Pons (tissue), 1 donor: ENCODE data around the gene ISM2.
"Not testable (repeated sequence)": the region's sequence is repeated elsewhere in the genome, so short reads cannot be mapped to it uniquely, and the experiment has no call there.

ENCODE experiments used
- DNase-seq: peaks from one replicate; pipeline ENCODE4 v3.0.0-alpha.2; 2016; ENCODE audit warnings: low spot score

Gene ISM2

DNA sequence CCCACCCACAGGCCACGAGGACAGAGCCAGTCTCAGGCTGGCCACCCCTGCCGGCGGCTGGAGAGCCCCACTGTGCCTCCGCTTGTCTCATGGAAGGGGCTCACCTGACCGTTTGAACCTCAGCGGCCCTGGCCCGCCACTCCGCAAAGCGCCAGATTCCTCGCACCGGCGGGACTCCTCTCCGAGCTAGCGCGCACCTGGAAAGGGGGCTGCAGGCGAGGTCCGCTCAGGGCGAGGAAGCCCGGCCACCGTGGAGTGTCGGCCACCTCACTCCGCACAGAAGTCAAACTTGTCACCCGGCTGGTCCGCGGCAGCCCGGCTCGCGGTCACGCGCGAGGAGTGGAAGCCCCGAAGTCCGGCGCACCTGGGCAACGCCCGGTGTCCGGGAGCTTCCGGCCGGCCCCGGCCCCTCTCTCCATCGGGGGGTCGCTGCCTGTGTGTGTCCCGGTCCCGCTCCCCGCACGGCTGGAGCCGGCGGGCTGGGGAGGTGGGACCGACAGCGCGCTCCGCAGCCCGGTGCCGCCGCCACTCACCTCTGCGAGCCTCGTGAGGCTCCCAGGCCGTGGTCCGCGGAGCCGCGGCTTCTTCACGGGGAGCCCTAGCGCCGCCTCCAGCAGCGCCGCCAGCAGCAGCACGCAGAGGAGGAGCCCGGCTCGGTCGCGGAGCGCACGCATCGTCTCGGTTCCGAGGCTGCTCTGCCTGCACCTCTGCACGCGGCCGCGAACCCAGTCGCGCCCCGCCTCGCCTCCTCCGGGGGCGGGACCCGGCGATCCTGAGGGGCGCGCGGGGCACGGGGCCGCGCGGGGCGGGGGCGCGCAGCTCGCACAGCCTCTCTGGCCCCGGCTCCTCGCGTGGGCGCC lies at the start of gene ISM2:
TSS of gene ISM2 (minus strand) at position 697 of the 860 bp plus-strand sequence. CDS start at position 674, 23 bp downstream.
- DNase-seq, result no peak

DNA sequence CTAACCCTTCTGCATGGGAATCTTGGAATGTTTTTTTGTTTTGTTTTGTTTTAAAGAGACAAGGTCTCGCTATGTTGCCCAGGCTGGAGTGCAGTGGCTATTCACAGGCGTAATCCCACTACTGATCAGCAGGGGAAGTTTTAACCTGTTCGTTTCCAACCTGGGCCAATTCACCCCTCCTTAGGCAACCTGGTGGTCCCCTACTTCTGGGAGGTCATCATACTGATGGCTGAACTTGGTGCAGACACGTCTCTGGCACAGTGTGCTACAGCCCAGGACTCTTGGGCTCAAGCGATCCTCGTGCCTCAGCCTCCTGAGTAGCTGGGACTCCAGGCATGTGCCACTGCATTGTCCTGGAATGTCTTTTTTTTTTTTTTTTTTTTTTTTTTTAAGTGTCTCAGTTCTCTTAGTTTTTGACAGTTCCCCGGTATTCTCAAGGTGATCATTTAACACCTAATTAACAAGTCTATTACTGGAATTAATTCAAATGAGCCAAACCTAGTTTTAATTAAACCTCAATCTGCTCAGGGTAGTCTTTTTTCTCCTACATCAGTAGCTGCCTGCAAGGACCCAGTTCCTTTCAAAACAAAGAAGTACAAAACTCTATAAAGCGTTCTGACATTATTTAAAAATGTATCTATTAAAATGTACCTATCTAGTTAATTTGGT lies 49.0 kb upstream of the ISM2 start:
- DNase-seq, result no peak

DNA sequence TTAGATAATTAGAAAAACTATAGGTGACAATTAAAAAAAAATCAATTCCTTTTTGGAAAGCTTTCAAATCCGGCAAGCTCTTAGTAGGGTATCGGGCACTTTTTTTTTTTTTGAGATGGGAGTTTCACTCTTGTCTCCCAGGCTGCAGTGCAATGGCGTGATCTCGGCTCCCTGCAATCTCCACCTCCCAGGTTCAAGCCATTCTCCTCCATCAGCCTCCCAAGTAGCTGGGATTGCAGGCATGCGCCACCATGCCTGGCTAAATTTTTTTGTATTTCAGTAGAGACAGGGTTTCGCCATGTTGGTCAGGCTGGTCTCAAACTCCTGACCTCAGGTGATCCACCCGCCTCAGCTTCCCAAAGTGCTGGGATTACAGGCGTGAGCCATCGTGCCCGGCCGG lies 46.6 kb upstream of the ISM2 start:
- DNase-seq, result not testable (repeated sequence)

DNA sequence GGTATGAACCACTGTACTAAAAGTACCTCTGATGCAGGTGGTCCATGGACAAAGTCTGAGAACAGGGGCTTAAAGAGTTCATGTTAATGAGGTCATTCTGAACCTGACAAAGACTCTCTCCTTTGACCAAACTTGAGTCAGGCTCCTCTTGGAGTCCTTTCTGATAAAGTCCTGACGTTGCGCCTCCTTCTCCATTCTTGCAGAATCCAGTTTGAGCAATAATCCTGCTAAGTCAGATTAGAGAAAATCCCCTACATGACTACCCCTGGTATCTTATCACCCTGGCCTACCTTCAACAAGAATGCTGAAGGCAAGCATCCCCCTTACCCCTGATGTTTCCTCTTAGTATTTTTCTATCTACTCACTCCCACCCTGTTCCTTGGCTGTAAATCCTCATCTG lies 46.0 kb upstream of the ISM2 start:
- no peak for DNase-seq

DNA sequence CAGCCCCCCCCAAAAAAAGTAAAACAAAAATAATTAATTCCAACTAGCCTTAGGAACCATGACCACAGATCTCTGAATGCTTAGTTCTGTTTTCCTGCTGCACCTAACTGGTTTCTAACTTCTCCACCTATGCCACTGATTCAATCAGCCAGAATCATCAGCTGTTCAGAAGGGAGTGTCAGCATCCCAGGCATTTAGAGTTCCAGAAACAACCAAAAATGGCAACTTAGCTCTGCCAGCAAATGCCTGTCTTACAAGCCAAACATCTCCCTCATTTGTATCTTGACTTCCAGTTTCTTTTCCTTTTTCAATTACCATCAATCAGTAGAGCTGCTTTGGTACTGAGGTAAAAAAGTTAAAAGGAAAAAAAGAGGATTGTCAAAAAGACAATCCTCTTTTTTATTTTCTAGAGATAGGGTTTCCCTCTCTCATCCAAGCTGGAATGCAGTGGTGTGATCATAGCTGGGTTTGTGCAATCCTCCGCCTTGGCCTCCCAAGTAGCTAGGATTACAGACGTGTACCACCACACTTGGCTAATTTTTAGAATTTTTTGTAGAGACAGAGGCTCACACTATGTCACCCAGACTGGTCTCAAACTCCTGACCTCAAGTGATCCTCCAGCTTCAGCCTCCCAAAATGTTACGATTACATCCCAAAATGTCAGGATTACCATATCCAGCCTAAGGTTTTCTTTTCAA lies 45.2 kb upstream of the ISM2 start:
- no peak for DNase-seq

DNA sequence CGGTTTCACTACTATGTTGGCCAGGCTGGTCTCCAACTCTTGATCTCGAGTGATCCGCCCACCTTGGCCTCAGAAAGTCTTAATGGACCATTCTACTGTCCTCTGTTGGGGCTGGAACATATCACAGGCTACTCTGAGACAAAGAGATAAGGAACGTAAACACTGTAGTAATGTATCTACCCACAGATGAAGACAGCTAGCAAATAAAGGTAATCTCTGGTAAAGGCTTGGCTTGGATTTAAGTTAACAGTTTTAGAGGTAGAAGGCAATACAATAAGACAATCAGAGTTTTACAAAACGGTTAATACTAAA lies 44.6 kb upstream of the ISM2 start:
- no peak for DNase-seq

DNA sequence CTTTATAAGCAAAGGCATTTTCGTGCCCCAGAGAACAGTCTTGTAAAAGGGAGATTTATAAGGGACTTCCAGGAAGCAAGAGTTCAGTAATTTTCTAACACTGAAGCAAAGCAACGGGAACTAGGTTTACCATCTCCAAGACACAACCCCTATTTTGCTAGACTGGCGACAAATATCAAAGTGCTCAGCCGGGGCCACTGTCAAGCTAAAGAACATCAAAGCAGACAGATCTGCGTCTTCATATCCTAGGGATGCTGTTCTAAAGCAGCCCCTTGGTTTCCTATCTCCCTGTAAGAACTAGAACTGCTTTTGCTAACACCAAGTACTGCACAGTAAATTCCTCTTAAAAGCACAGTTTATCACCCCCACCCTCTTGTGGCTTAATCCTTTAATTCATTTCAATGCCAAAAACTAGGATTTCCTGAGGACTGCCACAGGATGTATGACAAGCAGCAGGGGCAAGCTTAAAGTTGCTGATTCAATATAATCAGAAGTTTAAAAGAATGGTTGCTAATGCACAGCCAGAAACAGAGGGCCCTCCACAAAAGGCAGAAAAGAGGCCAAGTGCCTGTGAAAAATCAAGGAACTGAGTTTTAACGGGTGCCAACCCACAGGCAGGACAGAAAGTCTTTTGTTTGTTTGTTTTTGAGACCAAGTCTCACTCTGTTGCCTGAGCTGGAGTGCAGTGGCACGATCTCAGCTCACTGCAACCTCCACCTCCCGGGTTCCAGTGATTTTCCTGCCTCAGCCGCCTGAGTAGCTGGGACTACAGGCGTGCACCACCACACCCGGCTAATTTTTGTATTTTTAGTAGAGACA lies 44.0 kb upstream of the ISM2 start:
- peak; percentile 70 for DNase-seq

- no peak for DNase-seq
Observed at GRCh38 chr14:77541905-77542304, 43.3 kb upstream of the ISM2 start.

DNA sequence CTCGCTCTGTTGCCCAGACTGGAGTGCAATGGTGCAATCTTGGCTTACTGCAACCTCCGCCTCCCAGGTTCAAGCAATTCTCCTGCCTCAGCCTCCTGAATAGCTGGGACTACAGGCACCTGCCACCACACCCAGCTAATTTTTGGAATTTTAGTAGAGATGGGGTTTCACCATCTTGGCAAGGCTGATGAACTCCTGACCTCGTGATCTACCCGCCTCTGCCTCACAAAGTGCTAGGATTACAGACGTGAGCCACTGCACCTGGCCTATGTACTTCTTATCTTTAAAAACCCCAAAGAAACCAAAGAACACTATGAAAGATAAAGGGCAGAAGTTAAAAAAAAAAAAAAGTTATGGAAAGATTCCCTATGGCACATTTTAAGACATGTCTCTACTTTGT lies 38.3 kb upstream of the ISM2 start:
- not testable (repeated sequence) for DNase-seq

DNA sequence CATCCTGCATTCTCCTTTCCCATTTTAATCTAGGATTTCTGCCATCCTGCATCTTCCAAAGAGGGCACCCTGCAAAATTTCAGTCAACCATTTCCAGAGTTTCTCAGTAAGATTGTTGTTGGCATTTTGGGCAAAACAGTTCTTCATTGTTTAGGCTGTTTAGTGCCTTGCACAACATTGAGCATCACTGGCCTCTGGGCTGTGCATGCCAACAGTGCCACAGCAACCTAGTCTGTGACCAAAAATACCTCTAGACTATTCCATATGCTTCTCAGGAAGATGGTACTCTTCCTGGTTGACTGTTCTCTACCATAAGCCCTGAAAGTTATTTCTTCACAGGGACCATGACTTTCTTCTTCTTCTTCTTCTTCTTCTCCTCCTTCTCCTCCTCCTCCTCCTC lies 32.5 kb upstream of the ISM2 start:
- DNase-seq, result no peak

DNA sequence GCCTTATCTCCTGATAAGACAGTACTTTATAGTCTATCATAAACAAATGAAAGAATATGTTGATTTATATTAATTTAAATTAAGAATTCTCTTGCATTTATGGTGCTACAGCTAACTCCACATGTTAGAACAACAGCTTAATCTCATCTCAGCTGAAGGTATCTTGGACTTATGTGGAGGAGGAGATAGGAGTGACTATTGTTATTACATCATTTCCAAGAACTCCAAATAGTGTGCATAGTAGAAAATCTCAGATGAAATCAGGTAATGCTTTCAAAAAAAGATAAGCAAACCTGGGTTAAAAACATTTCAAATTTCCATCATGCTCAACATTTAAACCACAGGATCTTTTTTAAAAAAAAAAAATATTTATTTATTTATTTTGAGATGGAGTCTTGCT lies 31.3 kb upstream of the ISM2 start:
- DNase-seq, result no peak

- no peak for DNase-seq
Observed at GRCh38 chr14:77529213-77529612, 30.6 kb upstream of the ISM2 start.

GRCh38 chr14:77528701-77529100 lies 30.1 kb upstream of the ISM2 start:
- not testable (repeated sequence) for DNase-seq

DNA sequence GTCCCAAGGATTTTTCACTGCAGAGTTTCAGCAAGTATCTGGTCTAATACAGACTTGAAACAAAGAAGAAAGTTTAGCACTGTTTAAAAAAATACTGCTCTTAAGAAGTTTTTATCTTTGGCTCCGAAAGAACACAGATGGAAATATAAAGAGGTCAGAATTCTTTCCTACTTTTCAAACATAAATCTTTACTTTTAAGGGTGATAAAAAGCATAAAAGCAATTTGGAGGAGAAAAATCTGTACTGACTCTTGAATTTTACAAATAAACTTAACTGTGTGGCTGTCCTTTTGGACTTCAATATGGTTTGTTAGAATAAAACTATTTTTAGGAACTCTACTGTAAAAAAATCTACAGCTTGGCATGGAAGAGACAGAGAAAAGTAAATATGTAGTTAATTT lies 27.6 kb upstream of the ISM2 start:
- no peak for DNase-seq

- DNase-seq, result no peak
Observed at GRCh38 chr14:77524536-77524935, 25.9 kb upstream of the ISM2 start.

DNA sequence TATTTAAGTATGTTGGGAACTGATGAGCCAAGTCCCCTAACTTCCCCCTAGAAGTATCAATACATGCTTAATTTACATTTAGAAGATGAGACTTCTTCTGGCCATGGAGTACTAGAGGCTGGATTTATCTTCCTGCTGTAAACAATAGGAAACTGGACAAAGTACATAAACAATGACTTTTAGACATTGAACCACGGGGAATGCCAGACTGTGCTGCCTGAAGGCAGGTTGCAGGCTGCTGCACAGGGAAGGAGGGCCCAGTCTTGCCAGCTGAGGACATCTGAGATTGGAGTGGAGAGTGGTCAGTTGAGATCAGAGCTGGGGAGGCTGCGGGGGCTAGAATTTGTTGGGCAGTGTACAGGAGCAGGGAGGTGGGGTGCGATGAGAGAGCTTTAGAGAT lies 24.5 kb upstream of the ISM2 start:
- DNase-seq, result no peak

DNA sequence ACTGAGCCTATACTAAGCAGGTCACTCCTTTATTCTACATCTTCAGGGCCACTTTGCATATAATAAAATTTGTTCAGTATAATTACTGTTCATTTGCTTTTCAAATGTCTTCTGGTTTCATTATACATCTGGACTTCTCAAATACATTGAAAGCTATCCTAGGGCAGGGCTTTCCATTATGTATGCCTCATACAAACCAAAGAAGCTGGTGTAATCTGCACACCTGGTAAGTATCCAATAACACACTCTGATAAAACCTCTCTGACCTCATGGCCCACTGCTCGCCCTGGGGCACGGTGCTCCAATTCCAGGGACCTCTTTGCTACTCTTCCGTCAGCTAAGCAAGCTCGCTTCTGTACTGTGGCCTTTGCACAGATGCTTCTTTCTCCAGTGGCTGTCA lies 21.9 kb upstream of the ISM2 start:
- DNase-seq, result no peak

- no peak for DNase-seq
Observed at GRCh38 chr14:77516126-77516525, 17.5 kb upstream of the ISM2 start.

- no peak for DNase-seq
Observed at GRCh38 chr14:77511486-77512162, 13.0 kb upstream of the ISM2 start.

GRCh38 chr14:77509366-77509765 lies 10.8 kb upstream of the ISM2 start:
- DNase-seq, result no peak

DNA sequence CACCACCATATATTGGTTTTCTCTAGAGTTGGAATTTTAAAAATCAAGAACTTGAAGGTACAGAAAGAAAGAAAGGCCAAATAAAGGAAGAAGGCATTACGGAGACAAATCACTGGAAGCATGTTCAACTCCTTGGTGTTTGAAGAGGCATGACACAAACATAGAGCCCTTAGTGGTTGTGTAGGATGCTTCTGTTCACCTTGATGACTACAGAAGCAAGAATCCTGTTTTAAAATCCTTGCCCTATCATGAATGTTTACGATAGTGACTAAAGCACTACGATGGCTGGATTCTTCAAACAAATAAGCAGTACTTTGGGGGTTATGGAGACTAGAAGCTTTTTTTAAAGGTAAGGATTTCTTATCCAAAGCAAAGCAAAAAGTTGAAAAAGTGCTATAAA lies 10.3 kb upstream of the ISM2 start:
- DNase-seq, result no peak

- no peak for DNase-seq
Observed at GRCh38 chr14:77508249-77508648, 9.6 kb upstream of the ISM2 start.
